ENCODE data around the gene NUP37. TPM values are rescaled to one million over a fixed set of nuclear protein-coding genes. Genes with fewer than 3 reads are reported as not detected.
A peak's percentile ranks its signal among the peaks of the same experiment; 100 is the strongest.

NUP37 gene
- total and polyA plus RNA-seq, 11 donors = 7.6 to 26.2 (median 16.1) TPM

DNA sequence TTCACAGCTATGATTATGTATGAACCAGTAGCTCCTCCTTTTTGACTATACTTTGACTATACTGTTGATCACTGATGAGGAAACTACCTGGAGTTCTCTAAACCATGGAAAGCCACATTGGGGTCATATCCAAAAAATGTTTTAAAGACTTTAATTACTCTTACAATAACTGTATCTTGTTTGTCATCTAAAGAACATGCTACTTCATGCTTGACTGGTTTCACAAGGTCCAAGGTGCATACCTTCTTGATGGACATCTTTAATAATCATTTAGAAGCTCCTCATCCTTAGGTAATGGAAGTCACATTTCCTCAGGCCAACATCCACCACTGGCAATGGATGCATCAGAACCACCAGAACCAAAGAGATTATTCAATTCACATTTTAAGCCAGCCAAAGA lies 88.1 kb downstream of the NUP37 start:
- no peaks in the 10 kb centered on the region for H3K27me3 ChIP-seq
- H3K4me3 ChIP-seq = no peak overlapping the region
- DNase-seq = no peak
- intact Hi-C loops (cut with DNase I) = no loop called here
- H3K27ac ChIP-seq = no peak overlapping the region
- TF ChIP-seq CTCF (IDR thresholded peaks at IDR 0.05) (no peak), POLR2A (IDR thresholded peaks at IDR 0.05) (no peak)
- peaks cover 0 to 3% (median 0%) of the 10 kb centered on the region in 12 donors for H3K4me1 ChIP-seq
- ATAC-seq = no peak
- H3K9me3 ChIP-seq = no peaks in the 10 kb centered on the region
- peaks cover 0 to 76% (median 40%) of the 10 kb centered on the region in 9 donors for H3K36me3 ChIP-seq

DNA sequence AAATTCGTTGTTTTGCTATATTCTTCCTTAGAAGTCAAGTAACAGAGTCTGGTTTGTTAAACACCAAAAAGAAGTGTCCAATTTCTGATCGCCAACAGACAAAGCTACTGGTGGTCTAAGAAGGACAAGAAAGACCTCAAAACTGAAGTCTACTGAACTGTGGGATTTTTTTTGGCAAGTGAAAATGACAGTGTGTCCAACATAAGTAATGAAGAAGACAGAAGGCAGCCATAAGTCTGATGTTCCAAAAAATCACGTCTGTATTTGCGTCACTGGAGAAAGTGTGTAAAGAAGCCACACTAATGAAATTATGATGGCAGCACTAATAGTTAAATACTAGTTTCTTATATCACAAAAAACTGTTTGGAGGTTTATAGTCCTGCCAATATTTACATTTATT lies 90.8 kb downstream of the NUP37 start:
- intact Hi-C loops (cut with DNase I) = no loop called here
- Histone ChIP-seq H3K27me3 (no peaks in the 10 kb centered on the region), H3K27ac (peak overlapping the region in 1 of 12 donors; percentile 2), H3K9me3 (no peaks in the 10 kb centered on the region), H3K4me1 (peaks cover 0 to 3% (median 0%) of the 10 kb centered on the region in 12 donors), H3K4me3 (no peak overlapping the region), H3K36me3 (peaks cover 0 to 73% (median 27%) of the 10 kb centered on the region in 9 donors)
- DNase-seq (no peak), ATAC-seq (peak in 1 of 4 donors; percentile 47)
- TF ChIP-seq CTCF (IDR thresholded peaks at IDR 0.05) = no peak
- no peak for TF ChIP-seq POLR2A (IDR thresholded peaks at IDR 0.05)
- 71 to 85% (median 82%) methylated on average over 4 of the region's 4 CpGs for WGBS, 4 donors

DNA sequence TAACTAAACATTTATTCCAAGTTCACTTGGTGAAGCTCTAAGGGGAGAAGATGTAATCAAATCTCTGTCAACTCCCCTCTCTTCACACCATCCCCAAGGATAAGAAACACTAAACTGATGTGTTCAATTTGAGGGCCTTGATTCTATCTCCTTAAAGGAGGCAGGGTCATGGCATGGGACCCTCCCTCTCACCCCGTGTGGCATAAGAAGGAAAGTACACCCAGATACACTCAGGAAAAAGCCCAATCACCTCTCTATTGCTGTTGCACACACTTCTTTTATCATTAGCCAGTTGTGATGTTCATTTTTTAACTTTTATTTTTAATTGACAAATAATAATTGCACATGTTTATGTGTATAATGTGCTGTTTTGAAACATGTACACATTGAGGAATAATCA lies 93.2 kb downstream of the NUP37 start:
- H3K27me3 ChIP-seq = no peaks in the 10 kb centered on the region
- H3K4me3 ChIP-seq = no peak overlapping the region
- no peaks in the 10 kb centered on the region for H3K9me3 ChIP-seq
- DNase-seq (no peak), ATAC-seq (no peak)
- TF ChIP-seq CTCF (IDR thresholded peaks at IDR 0.05) = no peak
- no peak for TF ChIP-seq POLR2A (IDR thresholded peaks at IDR 0.05)
- WGBS, 4 donors = 52 to 74% (median 64%) methylated on average over 1 of the region's 1 CpG
- peaks cover 0 to 68% (median 28%) of the 10 kb centered on the region in 9 donors for H3K36me3 ChIP-seq
- intact Hi-C loops (cut with DNase I) = no loop called here
- no peak overlapping the region for H3K27ac ChIP-seq
- peaks cover 0 to 3% (median 0%) of the 10 kb centered on the region in 12 donors for H3K4me1 ChIP-seq

GRCh38 chr12:102024765-102025164 lies 95.1 kb downstream of the NUP37 start:
- no peaks in the 10 kb centered on the region for H3K9me3 ChIP-seq
- H3K27ac ChIP-seq = no peak overlapping the region
- H3K4me1 ChIP-seq = peaks cover 0 to 3% (median 0%) of the 10 kb centered on the region in 12 donors
- H3K4me3 ChIP-seq = no peak overlapping the region
- intact Hi-C loops (cut with DNase I) = no loop called here
- H3K36me3 ChIP-seq = peaks cover 0 to 69% (median 18%) of the 10 kb centered on the region in 9 donors
- TF ChIP-seq POLR2A (IDR thresholded peaks at IDR 0.05) (no peak), CTCF (IDR thresholded peaks at IDR 0.05) (no peak)
- ATAC-seq (no peak), DNase-seq (no peak)
- H3K27me3 ChIP-seq = no peaks in the 10 kb centered on the region
- WGBS, 4 donors = 22 to 44% (median 39%) methylated on average over 2 of the region's 2 CpGs
